GM21528 (cell line): Measurements from ENCODE around the gene DSTN.
A peak's percentile ranks its signal among the peaks of the same experiment; 100 is the strongest.

ENCODE experiments used
- ATAC-seq: cut with Tn5 transposase; IDR thresholded peaks from one replicate; pipeline ENCODE4 v1.9.1; 2021; ENCODE audit warnings: mild to moderate bottlenecking, moderate library complexity; ENCODE audit not compliant: unreplicated experiment, low FRiP score

DSTN gene

GRCh38 chr20:17545127-17545526, 24.7 kb upstream of the DSTN start:
- ATAC-seq, result no peak

GRCh38 chr20:17549131-17549530, 20.7 kb upstream of the DSTN start:
- ATAC-seq, result no peak

GRCh38 chr20:17555106-17555505, 14.8 kb upstream of the DSTN start:
- ATAC-seq, result no peak

- ATAC-seq, result no peak
Observed at GRCh38 chr20:17556837-17557674, 12.8 kb upstream of the DSTN start.

- no peak for ATAC-seq
Observed at GRCh38 chr20:17557675-17558006, 12.2 kb upstream of the DSTN start.

GRCh38 chr20:17558154-17558940, 11.5 kb upstream of the DSTN start:
- no peak for ATAC-seq

GRCh38 chr20:17558941-17559304, 11.0 kb upstream of the DSTN start:
- no peak for ATAC-seq

- no peak for ATAC-seq
Observed at GRCh38 chr20:17559338-17559737, 10.5 kb upstream of the DSTN start.

GRCh38 chr20:17560344-17561074, 9.4 kb upstream of the DSTN start:
- no peak for ATAC-seq

GRCh38 chr20:17562804-17563305, 7.0 kb upstream of the DSTN start:
- no peak for ATAC-seq

- ATAC-seq, result no peak
Observed at GRCh38 chr20:17565169-17565845, 4.6 kb upstream of the DSTN start.

GRCh38 chr20:17566345-17566744, 3.5 kb upstream of the DSTN start:
- no peak for ATAC-seq

- no peak for ATAC-seq
Observed at GRCh38 chr20:17568045-17568788, 1.7 kb upstream of the DSTN start.

- no peak for ATAC-seq
Observed at GRCh38 chr20:17568972-17569521, 828 bp upstream of the DSTN start.

GRCh38 chr20:17570347-17571152, 675 bp downstream of the DSTN start:
- peak; percentile 42 for ATAC-seq

GRCh38 chr20:17571153-17571527, 1.3 kb downstream of the DSTN start:
- ATAC-seq, result no peak

- ATAC-seq, result no peak
Observed at GRCh38 chr20:17572034-17572638, 2.3 kb downstream of the DSTN start.

GRCh38 chr20:17573463-17573862, 3.6 kb downstream of the DSTN start:
- ATAC-seq, result no peak
